Measurements from ENCODE around the gene APOBEC4. TPM values are rescaled to one million over a fixed set of nuclear protein-coding genes. Genes with fewer than 3 reads are reported as not detected.

APOBEC4 gene
- total and polyA plus RNA-seq, 2 experiments from 2014 or later = not detected

DNA sequence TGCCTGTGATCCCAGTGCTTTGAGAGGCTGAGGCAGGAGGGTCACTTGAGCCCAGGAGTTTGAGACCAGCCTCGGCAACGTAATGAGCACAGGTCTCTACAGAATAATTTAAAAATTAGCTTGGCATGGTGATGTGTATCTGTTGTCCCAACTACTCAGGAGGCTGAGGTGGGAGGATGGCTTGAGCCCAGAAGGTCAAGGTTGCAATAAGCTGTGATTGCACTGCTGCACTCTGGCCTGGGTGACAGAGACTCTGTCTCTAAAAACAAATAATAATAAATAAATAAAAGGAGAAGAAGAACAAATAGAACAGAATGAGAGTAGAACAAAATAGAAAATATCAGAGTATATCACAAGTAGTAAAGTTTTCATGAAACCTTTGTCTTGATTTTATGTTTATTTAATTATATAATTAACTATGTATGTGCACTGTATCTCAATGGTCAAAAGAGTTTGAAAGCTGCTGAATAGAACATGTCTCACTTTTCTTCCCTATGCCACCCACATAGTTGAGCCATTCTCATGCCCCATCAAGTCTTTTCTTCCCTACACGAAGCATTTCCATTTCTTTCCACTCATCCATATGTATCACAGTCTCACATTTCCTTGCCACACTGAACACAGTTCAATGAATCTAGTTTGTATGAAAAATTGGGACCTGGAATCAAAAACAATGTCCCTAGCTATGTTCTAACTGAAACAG lies 22.9 kb upstream of the APOBEC4 start:
- in situ Hi-C loops (cut with MboI) = no loop called here
- H3K27me3 ChIP-seq (replicated peaks; ENCODE audit: insufficient read depth) = no peaks in the 10 kb centered on the region
- peak; percentile 19 for DNase-seq

GRCh38 chr1:183675381-183675780 lies 22.3 kb upstream of the APOBEC4 start:
- no peaks in the 10 kb centered on the region for H4K20me1 ChIP-seq (ENCODE audit: insufficient read depth)
- no peaks in the 10 kb centered on the region for H3K9me2 ChIP-seq (ENCODE audit: insufficient read depth)
- H3K79me2 ChIP-seq (ENCODE audit: insufficient read depth) = peaks cover 10% of the 10 kb centered on the region; the same call in 1 of the 2 replicates
- H3K9me3 ChIP-seq (ENCODE audit: low read depth) = no peaks in the 10 kb centered on the region
- H2AFZ ChIP-seq = no peak overlapping the region
- no peak for DNase-seq
- no peak overlapping the region for H3K9ac ChIP-seq
- H3K27ac ChIP-seq = no peak overlapping the region
- H3K4me1 ChIP-seq (ENCODE audit: insufficient read depth) = peaks cover 34% of the 10 kb centered on the region
- H3K4me3 ChIP-seq = no peak overlapping the region
- no peak for TF ChIP-seq EZH2phosphoT487 (IDR thresholded peaks at IDR 0.05; ENCODE audit: insufficient read depth, low read depth)
- TF ChIP-seq EZH2 (IDR thresholded peaks at IDR 0.05; ENCODE audit: insufficient read depth, poor library complexity, severe bottlenecking) = no peak
- no peak overlapping the region for H3K4me2 ChIP-seq (ENCODE audit: unreplicated experiment)
- H3F3A ChIP-seq (ENCODE audit: insufficient read depth) = peaks cover 11% of the 10 kb centered on the region
- no peaks in the 10 kb centered on the region for H3K36me3 ChIP-seq (ENCODE audit: low read depth)
- H3K27me3 ChIP-seq (replicated peaks; ENCODE audit: insufficient read depth) = no peaks in the 10 kb centered on the region
- in situ Hi-C loops (cut with MboI) = no loop called here

More for the DNA sequence above, 22.9 kb upstream of the APOBEC4 start:
- Histone ChIP-seq H3F3A (ENCODE audit: insufficient read depth) (peaks cover 11% of the 10 kb centered on the region), H3K9me3 (ENCODE audit: low read depth) (no peaks in the 10 kb centered on the region), H3K36me3 (ENCODE audit: low read depth) (no peaks in the 10 kb centered on the region), H3K27ac (peak overlapping the region; percentile 8; the same call in 1 of the 2 replicates), H3K4me3 (no peak overlapping the region), H3K4me2 (ENCODE audit: unreplicated experiment) (peak overlapping the region; percentile 25), H3K9ac (no peak overlapping the region), H2AFZ (no peak overlapping the region), H3K79me2 (ENCODE audit: insufficient read depth) (peaks cover 10% of the 10 kb centered on the region; the same call in 1 of the 2 replicates), H4K20me1 (ENCODE audit: insufficient read depth) (no peaks in the 10 kb centered on the region), H3K9me2 (ENCODE audit: insufficient read depth) (no peaks in the 10 kb centered on the region), H3K4me1 (ENCODE audit: insufficient read depth) (peaks cover 34% of the 10 kb centered on the region)
- WGBS, 2 experiments (ENCODE audit: low coverage in 1 of 2, low lambda C conversion rate in 2 of 2, missing lambda C conversion rate in 2 of 2) = 87 to 88% methylated on average over 3 of the region's 3 CpGs
- no peak for TF ChIP-seq EZH2 (IDR thresholded peaks at IDR 0.05; ENCODE audit: insufficient read depth, poor library complexity, severe bottlenecking)
- no peak for TF ChIP-seq EZH2phosphoT487 (IDR thresholded peaks at IDR 0.05; ENCODE audit: insufficient read depth, low read depth)

DNA sequence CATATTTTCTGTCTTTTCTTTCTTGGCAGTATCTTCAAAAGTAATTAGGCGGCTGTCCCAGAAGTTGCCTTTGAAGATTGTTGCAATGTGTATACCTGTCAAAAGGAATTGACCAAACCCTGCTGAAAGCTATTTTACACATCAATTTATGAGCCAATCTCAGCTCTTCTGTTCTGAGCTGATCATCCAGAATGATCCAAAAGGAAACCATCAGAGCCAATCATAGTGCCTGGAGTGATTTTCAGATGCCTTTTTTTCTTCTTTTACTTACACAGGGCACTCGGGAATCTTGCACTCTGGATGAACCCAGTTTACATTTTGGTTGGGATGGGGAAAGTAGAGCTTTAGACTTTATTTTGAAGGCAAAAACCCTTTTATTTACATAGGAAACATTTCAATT lies 21.8 kb upstream of the APOBEC4 start:
- Histone ChIP-seq H3K4me1 (ENCODE audit: insufficient read depth) (peaks cover 34% of the 10 kb centered on the region), H3K9ac (no peak overlapping the region), H3K79me2 (ENCODE audit: insufficient read depth) (peaks cover 10% of the 10 kb centered on the region; the same call in 1 of the 2 replicates), H3K9me2 (ENCODE audit: insufficient read depth) (no peaks in the 10 kb centered on the region), H3K27ac (no peak overlapping the region), H3K4me3 (no peak overlapping the region), H3K27me3 (replicated peaks; ENCODE audit: insufficient read depth) (no peaks in the 10 kb centered on the region), H4K20me1 (ENCODE audit: insufficient read depth) (no peaks in the 10 kb centered on the region), H3F3A (ENCODE audit: insufficient read depth) (peaks cover 11% of the 10 kb centered on the region), H3K36me3 (ENCODE audit: low read depth) (no peaks in the 10 kb centered on the region), H2AFZ (no peak overlapping the region), H3K4me2 (ENCODE audit: unreplicated experiment) (no peak overlapping the region), H3K9me3 (ENCODE audit: low read depth) (no peaks in the 10 kb centered on the region)
- in situ Hi-C loops (cut with MboI) = no loop called here
- DNase-seq = no peak
- TF ChIP-seq EZH2phosphoT487 (IDR thresholded peaks at IDR 0.05; ENCODE audit: insufficient read depth, low read depth) (no peak), EZH2 (IDR thresholded peaks at IDR 0.05; ENCODE audit: insufficient read depth, poor library complexity, severe bottlenecking) (no peak)
- WGBS, 2 experiments (ENCODE audit: low coverage in 1 of 2, low lambda C conversion rate in 2 of 2, missing lambda C conversion rate in 2 of 2) = 96% methylated on average over 2 of the region's 2 CpGs

GRCh38 chr1:183674339-183674738 lies 21.2 kb upstream of the APOBEC4 start:
- Histone ChIP-seq H3K9me3 (ENCODE audit: low read depth) (no peaks in the 10 kb centered on the region), H3K27me3 (replicated peaks; ENCODE audit: insufficient read depth) (no peaks in the 10 kb centered on the region), H3K4me1 (ENCODE audit: insufficient read depth) (peaks cover 34% of the 10 kb centered on the region), H4K20me1 (ENCODE audit: insufficient read depth) (no peaks in the 10 kb centered on the region), H3F3A (ENCODE audit: insufficient read depth) (peaks cover 11% of the 10 kb centered on the region), H3K4me3 (no peak overlapping the region), H3K4me2 (ENCODE audit: unreplicated experiment) (no peak overlapping the region), H3K9ac (no peak overlapping the region), H3K36me3 (ENCODE audit: low read depth) (no peaks in the 10 kb centered on the region), H2AFZ (no peak overlapping the region), H3K27ac (no peak overlapping the region), H3K9me2 (ENCODE audit: insufficient read depth) (no peaks in the 10 kb centered on the region), H3K79me2 (ENCODE audit: insufficient read depth) (peaks cover 12% of the 10 kb centered on the region; the same call in 1 of the 2 replicates)
- no peak for TF ChIP-seq EZH2 (IDR thresholded peaks at IDR 0.05; ENCODE audit: insufficient read depth, poor library complexity, severe bottlenecking)
- no peak for TF ChIP-seq EZH2phosphoT487 (IDR thresholded peaks at IDR 0.05; ENCODE audit: insufficient read depth, low read depth)
- WGBS, 2 experiments (ENCODE audit: low coverage in 1 of 2, low lambda C conversion rate in 2 of 2, missing lambda C conversion rate in 2 of 2) = 94 to 97% methylated on average over 1 of the region's 1 CpG
- peak; percentile 31 for DNase-seq
- in situ Hi-C loops (cut with MboI) = no loop called here
